SK-N-SH (cell line): ENCODE data around the gene ATP2B3. TPM values are rescaled to one million over a fixed set of nuclear protein-coding genes. Genes with fewer than 3 reads are reported as not detected.

Source experiments
- CTCF ChIA-PET: fragments of 300-600, 350-600 bp; formaldehyde crosslinking; extraction: SDS; loops from one replicate; lab custom pipeline; 2021; lab: Yijun Ruan, JAX
- POLR2A ChIA-PET: fragments of 350-600 bp; sonication (Branson Sonifier 250); formaldehyde crosslinking; extraction: SDS; loops from one replicate; lab custom pipeline; 2020; ENCODE audit warnings: antibody characterized with exemption, inconsistent platforms; lab: Yijun Ruan, JAX
- DNase-seq: peaks from one replicate; pipeline ENCODE4 v3.0.0; 2012
- H2AFZ ChIP-seq: fragments of 200-600 bp; sonication (generic); 2 replicates; pipeline ENCODE4 v1.8.1; 2016; ENCODE audit warnings: antibody characterized with exemption, mild to moderate bottlenecking, low read depth
- H3F3A ChIP-seq: fragments of 200-600 bp; sonication (generic); replicated peaks from 2 replicates; pipeline ENCODE3; 2016; ENCODE audit warnings: antibody characterized with exemption, mild to moderate bottlenecking; ENCODE audit not compliant: insufficient read depth
- H3K27ac ChIP-seq, 2 experiments: fragments of 200-500 bp in 1 of 2; fragments of 200-600 bp in 1 of 2; sonication (Bioruptor generic) in 1 of 2; sonication (generic), shearing (Covaris generic) in 1 of 2; 2 replicates each; pipeline versions ENCODE4 v1.5.1 to v1.6.1; 2014 to 2016; ENCODE audit warnings: low read depth in 2 of 2, inconsistent platforms in 1 of 2, low read length in 1 of 2, mild to moderate bottlenecking in 1 of 2, mixed read lengths in 1 of 2
- H3K27me3 ChIP-seq: fragments of 200-600 bp; sonication (generic), shearing (Covaris generic); 2 replicates; pipeline ENCODE4 v1.6.1; 2016; ENCODE audit warnings: mixed run types; ENCODE audit not compliant: insufficient read depth
- H3K36me3 ChIP-seq, 2 experiments: fragments of 200-500 bp in 1 of 2; fragments of 200-600 bp in 1 of 2; sonication (Bioruptor generic) in 1 of 2; sonication (generic) in 1 of 2; replicated peaks in 1 of 2; 2 replicates each; pipeline versions ENCODE3 to v1.5.1; 2014 to 2016; ENCODE audit warnings: low read length in 1 of 2, mild to moderate bottlenecking in 1 of 2; ENCODE audit not compliant: insufficient read depth in 2 of 2, control insufficient read depth in 1 of 2
- H3K4me1 ChIP-seq, 2 experiments: fragments of 200-500 bp in 1 of 2; fragments of 200-600 bp in 1 of 2; sonication (Bioruptor generic) in 1 of 2; sonication (generic), shearing (Covaris generic) in 1 of 2; 2 replicates each; pipeline versions ENCODE4 v1.5.1 to v1.6.1; 2014 to 2016; ENCODE audit warnings: low read depth in 1 of 2, low read length in 1 of 2, mixed run types in 1 of 2; ENCODE audit not compliant: insufficient read depth in 2 of 2, control insufficient read depth in 1 of 2
- H3K4me2 ChIP-seq: fragments of 200-600 bp; sonication (generic), shearing (Covaris generic); 2 replicates; pipeline ENCODE4 v1.6.1; 2017; ENCODE audit warnings: mixed run types
- H3K4me3 ChIP-seq, 2 experiments: fragments of 200-500 bp in 1 of 2; fragments of 200-600 bp in 1 of 2; sonication (Bioruptor generic) in 1 of 2; sonication (generic), shearing (Covaris generic) in 1 of 2; 2 replicates each; pipeline versions ENCODE4 v1.5.1 to v1.8.1; 2014 to 2016; ENCODE audit warnings: low read depth in 2 of 2, inconsistent platforms in 1 of 2, low read length in 1 of 2, mild to moderate bottlenecking in 1 of 2, mixed read lengths in 1 of 2, moderate library complexity in 1 of 2
- H3K79me2 ChIP-seq: fragments of 200-600 bp; sonication (generic); 2 replicates; pipeline ENCODE4 v1.8.1; 2017; ENCODE audit warnings: mild to moderate bottlenecking; ENCODE audit not compliant: insufficient read depth
- H3K9ac ChIP-seq: fragments of 200-600 bp; sonication (generic); 2 replicates; pipeline ENCODE4 v1.6.1; 2017; ENCODE audit warnings: mixed run types
- H3K9me2 ChIP-seq: fragments of 200-600 bp; sonication (generic); 2 replicates; pipeline ENCODE4 v1.6.1; 2017; ENCODE audit warnings: mixed run types
- H3K9me3 ChIP-seq: fragments of 200-600 bp; sonication (generic); 2 replicates; pipeline ENCODE4 v1.6.1; 2017; ENCODE audit warnings: mixed run types, mild to moderate bottlenecking, moderate library complexity
- H4K20me1 ChIP-seq: fragments of 200-600 bp; sonication (generic); 2 replicates; pipeline ENCODE4 v1.6.1; 2017; ENCODE audit warnings: mild to moderate bottlenecking, mixed run types; ENCODE audit not compliant: insufficient read depth
- EZH2phosphoT487 ChIP-seq: fragments of 200-600 bp; sonication (generic); IDR thresholded peaks from 2 replicates; pipeline ENCODE4 v1.6.1; 2017; ENCODE audit warnings: low read depth, mixed run types, mild to moderate bottlenecking, antibody characterized with exemption, moderate library complexity, borderline replicate concordance
- FOXJ3 ChIP-seq: sonication (generic); formaldehyde crosslinking; IDR thresholded peaks from 2 replicates; pipeline ENCODE4 v1.5.1; 2020; ENCODE audit warnings: mild to moderate bottlenecking, missing genetic modification reagents
- FOXM1 ChIP-seq: IDR thresholded peaks from 2 replicates; pipeline ENCODE4 v1.4.0; 2012; ENCODE audit warnings: low read depth, mild to moderate bottlenecking
- GABPA ChIP-seq: IDR thresholded peaks from 2 replicates; pipeline ENCODE4 v1.4.0; 2012; ENCODE audit warnings: low read depth, mild to moderate bottlenecking
- GATA2 ChIP-seq: sonication (generic); formaldehyde crosslinking; IDR thresholded peaks from 2 replicates; pipeline ENCODE4 v1.5.0; 2020; ENCODE audit warnings: mild to moderate bottlenecking, missing genetic modification reagents
- JUND ChIP-seq: IDR thresholded peaks from 2 replicates; pipeline ENCODE4 v1.4.0; 2012
- MAX ChIP-seq: IDR thresholded peaks from 2 replicates; pipeline ENCODE4 v1.4.0; 2012; ENCODE audit warnings: low read depth
- MXI1 ChIP-seq: IDR thresholded peaks from 2 replicates; pipeline ENCODE4 v1.6.1; 2012; ENCODE audit warnings: mild to moderate bottlenecking, low read depth, low read length, improper control_type of control experiment
- NRF1 ChIP-seq: IDR thresholded peaks from 2 replicates; pipeline ENCODE4 v1.6.1; 2012; ENCODE audit warnings: low read depth, mild to moderate bottlenecking, low read length
- RCOR1 ChIP-seq: fragments of 150-350 bp; IDR thresholded peaks from 2 replicates; pipeline ENCODE4 v1.6.1; 2017; ENCODE audit warnings: antibody characterized with exemption, low read length
- RFX5 ChIP-seq: IDR thresholded peaks from 2 replicates; pipeline ENCODE4 v1.6.1; 2012; ENCODE audit warnings: mild to moderate bottlenecking, improper control_type of control experiment, low read length
- SIN3A ChIP-seq: IDR thresholded peaks from 2 replicates; pipeline ENCODE4 v1.6.1; 2012; ENCODE audit warnings: low read depth, mild to moderate bottlenecking, low read length, moderate library complexity, borderline replicate concordance
- SMC3 ChIP-seq: IDR thresholded peaks from 2 replicates; pipeline ENCODE4 v1.6.1; 2012; ENCODE audit warnings: low read depth, low read length, improper control_type of control experiment
- TAF1 ChIP-seq: IDR thresholded peaks from 2 replicates; pipeline ENCODE4 v1.6.1; 2012; ENCODE audit warnings: low read depth, mild to moderate bottlenecking, low read length, moderate library complexity, borderline replicate concordance
- TCF12 ChIP-seq: IDR thresholded peaks from 2 replicates; pipeline ENCODE4 v1.4.0; 2012
- TEAD4 ChIP-seq: IDR thresholded peaks from 2 replicates; pipeline ENCODE4 v1.4.0; 2012; ENCODE audit warnings: mild to moderate bottlenecking, borderline replicate concordance; ENCODE audit not compliant: insufficient read depth
- WGBS: methylation state at CpG from one replicate; pipeline ENCODE4 v1.1.6; 2017; ENCODE audit warnings: low lambda C conversion rate; 5-methylcytosine and 5-hydroxymethylcytosine counted together
- polyA plus RNA-seq, 3 experiments: library from polyadenylated mRNA; depleted of rRNA; stranded (reverse); fragments of >200 nt; gene quantifications; 2 replicates each; pipeline ENCODE4 v1.2.3, GENCODE V29; 2012
- TF ChIP-seq, protein P1 (sequence below): fragments of 200-600 bp; sonication (generic); IDR thresholded peaks from 2 replicates; pipeline ENCODE4 v1.6.1; 2017; ENCODE audit warnings: antibody characterized with exemption, mild to moderate bottlenecking, moderate library complexity
- TF ChIP-seq, protein P2 (sequence below): fragments of 150-350 bp; IDR thresholded peaks from 2 replicates; pipeline ENCODE4 v1.6.1; 2017; ENCODE audit warnings: antibody characterized with exemption, low read length, low read depth, borderline replicate concordance
- TF ChIP-seq, protein P3 (sequence below): IDR thresholded peaks from 2 replicates; pipeline ENCODE4; 2012

Gene ATP2B3
- polyA plus RNA-seq, 1 of the 3 experiments (the other 2 are of a cell fraction), result 0.16 TPM

DNA sequence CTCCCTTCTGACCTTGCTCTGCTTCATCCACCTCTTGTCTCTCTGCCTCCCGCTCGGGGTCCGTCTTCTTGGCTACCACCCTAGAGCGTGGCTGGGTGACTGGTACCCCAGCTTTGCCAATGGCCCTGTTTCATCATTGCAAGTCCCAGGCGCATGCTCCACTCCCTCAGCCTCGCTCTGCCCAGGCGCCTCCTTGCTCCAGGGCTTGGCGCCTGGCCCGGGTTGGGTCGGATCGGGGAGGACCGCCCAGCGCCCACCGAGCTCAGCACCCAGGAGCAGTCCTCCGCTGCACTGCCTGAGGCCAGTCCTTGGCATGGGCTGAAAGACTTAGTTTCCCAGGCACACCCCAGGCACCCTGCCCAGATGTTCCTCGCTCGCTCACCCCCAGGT lies 22.1 kb upstream of the ATP2B3 start:
- no peak overlapping the region for H2AFZ ChIP-seq
- H3K9me2 ChIP-seq, result no peaks in the 10 kb centered on the region
- CTCF ChIA-PET, result interaction anchor here (1.1 to 7.0 kb wide), 3 partner anchors 12 to 34 kb away, joined by 3 to 70 read pairs (median 14); partner anchors contain the start of gene HAUS7
- H3F3A ChIP-seq, result peaks cover 5% of the 10 kb centered on the region
- H3K9ac ChIP-seq, result no peak overlapping the region; the same call in 1 of the 2 replicates
- 0 out of 2 replicates have a peak, but pooled peaks cover 3% of the 10 kb centered on the region for H4K20me1 ChIP-seq
- H3K27ac ChIP-seq, result no peak overlapping the region
- POLR2A ChIA-PET, result no interaction called here
- H3K4me2 ChIP-seq, result peak overlapping the region; percentile 68; the same call in 1 of the 2 replicates
- H3K79me2 ChIP-seq, result no peaks in the 10 kb centered on the region
- H3K9me3 ChIP-seq, result no peaks in the 10 kb centered on the region
- H3K27me3 ChIP-seq, result no peaks in the 10 kb centered on the region
- no peak for DNase-seq
- TF ChIP-seq, protein P1, sequence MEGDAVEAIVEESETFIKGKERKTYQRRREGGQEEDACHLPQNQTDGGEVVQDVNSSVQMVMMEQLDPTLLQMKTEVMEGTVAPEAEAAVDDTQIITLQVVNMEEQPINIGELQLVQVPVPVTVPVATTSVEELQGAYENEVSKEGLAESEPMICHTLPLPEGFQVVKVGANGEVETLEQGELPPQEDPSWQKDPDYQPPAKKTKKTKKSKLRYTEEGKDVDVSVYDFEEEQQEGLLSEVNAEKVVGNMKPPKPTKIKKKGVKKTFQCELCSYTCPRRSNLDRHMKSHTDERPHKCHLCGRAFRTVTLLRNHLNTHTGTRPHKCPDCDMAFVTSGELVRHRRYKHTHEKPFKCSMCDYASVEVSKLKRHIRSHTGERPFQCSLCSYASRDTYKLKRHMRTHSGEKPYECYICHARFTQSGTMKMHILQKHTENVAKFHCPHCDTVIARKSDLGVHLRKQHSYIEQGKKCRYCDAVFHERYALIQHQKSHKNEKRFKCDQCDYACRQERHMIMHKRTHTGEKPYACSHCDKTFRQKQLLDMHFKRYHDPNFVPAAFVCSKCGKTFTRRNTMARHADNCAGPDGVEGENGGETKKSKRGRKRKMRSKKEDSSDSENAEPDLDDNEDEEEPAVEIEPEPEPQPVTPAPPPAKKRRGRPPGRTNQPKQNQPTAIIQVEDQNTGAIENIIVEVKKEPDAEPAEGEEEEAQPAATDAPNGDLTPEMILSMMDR, result peak; percentile 16; the same call in 1 of the 2 replicates
- no peak for TF ChIP-seq MAX
- no peak for TF ChIP-seq SIN3A
- 0 out of 2 replicates have a peak, but pooled peaks have one; percentile 13 for TF ChIP-seq NRF1
- H3K4me1 ChIP-seq, result peaks cover 8 to 51% of the 10 kb centered on the region in 2 experiments; a peak in 1 of 4 replicates
- no peaks in the 10 kb centered on the region for H3K36me3 ChIP-seq
- 16% methylated on average over 14 of the region's 17 CpGs for WGBS
- H3K4me3 ChIP-seq, result peak overlapping the region; percentile 39; a peak in 2 of 4 replicates

DNA sequence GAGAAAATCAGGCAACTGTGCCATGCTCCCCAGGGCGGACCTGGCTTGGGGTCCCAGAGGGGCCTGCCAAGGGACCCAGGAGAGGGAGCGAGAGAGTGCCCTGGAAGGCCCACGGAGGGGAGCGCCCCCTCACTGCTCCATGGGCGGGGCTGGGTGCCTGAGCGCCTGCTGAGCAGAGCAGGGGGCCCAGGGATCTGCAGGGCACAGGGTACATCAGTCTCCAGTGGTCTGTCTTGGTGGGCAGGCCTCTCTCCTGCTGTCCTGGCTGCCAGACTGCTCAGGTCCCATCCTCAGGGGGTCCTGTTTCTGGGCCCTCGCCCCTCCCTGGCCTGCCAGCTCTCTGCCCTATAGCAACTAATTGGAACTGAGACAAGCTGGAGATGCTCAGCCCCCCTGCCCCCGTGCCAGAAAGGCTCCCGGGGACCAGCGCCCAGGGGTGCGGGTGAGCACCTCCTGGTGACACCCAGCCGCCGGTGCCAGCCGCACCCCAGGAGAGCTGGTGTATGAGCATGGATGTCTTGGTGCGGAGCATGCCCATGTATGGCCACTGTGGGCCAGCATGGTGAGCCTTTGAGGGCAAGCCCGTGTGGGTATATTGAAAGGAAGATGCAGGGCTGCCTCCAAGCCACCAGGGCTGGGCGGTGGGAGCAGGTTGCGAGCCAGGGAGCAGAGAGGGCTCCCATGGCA lies 21.4 kb upstream of the ATP2B3 start:
- 0 out of 2 replicates have a peak, but pooled peaks cover 10% of the 10 kb centered on the region for H4K20me1 ChIP-seq
- TF ChIP-seq RFX5 (no peak), JUND (no peak), MXI1 (no peak), GABPA (no peak), GATA2 (no peak), TAF1 (no peak), TCF12 (no peak), FOXJ3 (no peak), RCOR1 (no peak), SMC3 (no peak), NRF1 (no peak), FOXM1 (no peak), EZH2phosphoT487 (no peak), TEAD4 (no peak)
- TF ChIP-seq, protein P2, sequence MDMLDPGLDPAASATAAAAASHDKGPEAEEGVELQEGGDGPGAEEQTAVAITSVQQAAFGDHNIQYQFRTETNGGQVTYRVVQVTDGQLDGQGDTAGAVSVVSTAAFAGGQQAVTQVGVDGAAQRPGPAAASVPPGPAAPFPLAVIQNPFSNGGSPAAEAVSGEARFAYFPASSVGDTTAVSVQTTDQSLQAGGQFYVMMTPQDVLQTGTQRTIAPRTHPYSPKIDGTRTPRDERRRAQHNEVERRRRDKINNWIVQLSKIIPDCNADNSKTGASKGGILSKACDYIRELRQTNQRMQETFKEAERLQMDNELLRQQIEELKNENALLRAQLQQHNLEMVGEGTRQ, result no peak
- TF ChIP-seq, protein P3, sequence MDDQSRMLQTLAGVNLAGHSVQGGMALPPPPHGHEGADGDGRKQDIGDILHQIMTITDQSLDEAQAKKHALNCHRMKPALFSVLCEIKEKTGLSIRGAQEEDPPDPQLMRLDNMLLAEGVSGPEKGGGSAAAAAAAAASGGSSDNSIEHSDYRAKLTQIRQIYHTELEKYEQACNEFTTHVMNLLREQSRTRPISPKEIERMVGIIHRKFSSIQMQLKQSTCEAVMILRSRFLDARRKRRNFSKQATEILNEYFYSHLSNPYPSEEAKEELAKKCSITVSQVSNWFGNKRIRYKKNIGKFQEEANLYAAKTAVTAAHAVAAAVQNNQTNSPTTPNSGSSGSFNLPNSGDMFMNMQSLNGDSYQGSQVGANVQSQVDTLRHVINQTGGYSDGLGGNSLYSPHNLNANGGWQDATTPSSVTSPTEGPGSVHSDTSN, result no peak
- CTCF ChIA-PET, result interaction anchor here (1.1 to 7.0 kb wide), 4 partner anchors 11 to 35 kb away, joined by 3 to 70 read pairs (median 10); partner anchors contain the start of gene HAUS7
- no peaks in the 10 kb centered on the region for H3K9me3 ChIP-seq
- no peak overlapping the region for H3K27ac ChIP-seq
- H3F3A ChIP-seq, result peaks cover 8% of the 10 kb centered on the region
- no peaks in the 10 kb centered on the region for H3K36me3 ChIP-seq
- peak overlapping the region in 1 of 2 experiments; percentile 39; a peak in 2 of 4 replicates for H3K4me3 ChIP-seq
- WGBS, result 73% methylated on average over 11 of the region's 18 CpGs
- H3K4me2 ChIP-seq, result peak overlapping the region; percentile 68; the same call in 1 of the 2 replicates
- no peaks in the 10 kb centered on the region for H3K9me2 ChIP-seq
- peaks cover 8 to 44% of the 10 kb centered on the region in 2 experiments; a peak in 1 of 4 replicates for H3K4me1 ChIP-seq
- H2AFZ ChIP-seq, result no peak overlapping the region
- no peaks in the 10 kb centered on the region for H3K79me2 ChIP-seq
- POLR2A ChIA-PET, result no interaction called here
- no peak overlapping the region for H3K9ac ChIP-seq
- no peaks in the 10 kb centered on the region for H3K27me3 ChIP-seq
- DNase-seq, result no peak
